WTC11 (cell line): ENCODE measurements around the gene TOE1.

ENCODE experiments used
- FOXP1 ChIP-seq: sonication (generic); formaldehyde crosslinking; IDR thresholded peaks from 2 replicates; pipeline ENCODE4 v1.8.0; 2022; ENCODE audit warnings: missing genetic modification reagents, mild to moderate bottlenecking, moderate library complexity, borderline replicate concordance
- GABPB1 ChIP-seq: sonication (generic); formaldehyde crosslinking; IDR thresholded peaks from 2 replicates; pipeline ENCODE4 v1.8.1; 2023; ENCODE audit warnings: mild to moderate bottlenecking, missing genetic modification reagents
- TF ChIP-seq, protein P1 (sequence below): fragments of 200-600 bp; IDR thresholded peaks from 2 replicates; pipeline ENCODE4 v1.8.0; 2022; ENCODE audit warnings: antibody characterized with exemption
- TF ChIP-seq, protein P2 (sequence below): sonication (generic); formaldehyde crosslinking; IDR thresholded peaks from 2 replicates; pipeline ENCODE4 v1.8.0; 2023; ENCODE audit warnings: missing genetic modification reagents, mild to moderate bottlenecking, borderline replicate concordance

DNA sequence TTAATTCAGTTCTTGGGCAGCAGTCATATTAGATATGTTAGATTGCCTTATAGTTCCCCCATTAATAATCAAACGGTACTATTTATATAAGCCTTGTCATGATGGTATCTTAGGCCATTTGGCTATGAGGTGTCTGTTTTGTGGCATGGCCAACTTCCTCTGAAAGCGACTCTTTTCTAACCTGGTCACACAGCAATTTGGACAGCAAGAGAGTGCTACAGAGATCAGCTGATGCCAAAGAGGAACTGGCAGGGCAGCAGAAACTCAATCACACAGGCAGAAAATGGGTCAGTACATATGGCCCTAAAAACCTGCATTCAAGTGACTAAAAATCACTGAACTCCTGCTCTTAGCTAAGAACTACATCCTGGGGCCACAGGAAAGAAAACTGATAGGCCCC is 13.7 kb downstream of the TOE1 start:
- TF ChIP-seq FOXP1 (no peak), GABPB1 (CRISPR knock-in tag) (no peak)
- TF ChIP-seq, protein P1, sequence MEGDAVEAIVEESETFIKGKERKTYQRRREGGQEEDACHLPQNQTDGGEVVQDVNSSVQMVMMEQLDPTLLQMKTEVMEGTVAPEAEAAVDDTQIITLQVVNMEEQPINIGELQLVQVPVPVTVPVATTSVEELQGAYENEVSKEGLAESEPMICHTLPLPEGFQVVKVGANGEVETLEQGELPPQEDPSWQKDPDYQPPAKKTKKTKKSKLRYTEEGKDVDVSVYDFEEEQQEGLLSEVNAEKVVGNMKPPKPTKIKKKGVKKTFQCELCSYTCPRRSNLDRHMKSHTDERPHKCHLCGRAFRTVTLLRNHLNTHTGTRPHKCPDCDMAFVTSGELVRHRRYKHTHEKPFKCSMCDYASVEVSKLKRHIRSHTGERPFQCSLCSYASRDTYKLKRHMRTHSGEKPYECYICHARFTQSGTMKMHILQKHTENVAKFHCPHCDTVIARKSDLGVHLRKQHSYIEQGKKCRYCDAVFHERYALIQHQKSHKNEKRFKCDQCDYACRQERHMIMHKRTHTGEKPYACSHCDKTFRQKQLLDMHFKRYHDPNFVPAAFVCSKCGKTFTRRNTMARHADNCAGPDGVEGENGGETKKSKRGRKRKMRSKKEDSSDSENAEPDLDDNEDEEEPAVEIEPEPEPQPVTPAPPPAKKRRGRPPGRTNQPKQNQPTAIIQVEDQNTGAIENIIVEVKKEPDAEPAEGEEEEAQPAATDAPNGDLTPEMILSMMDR: no peak
- TF ChIP-seq, protein P2, sequence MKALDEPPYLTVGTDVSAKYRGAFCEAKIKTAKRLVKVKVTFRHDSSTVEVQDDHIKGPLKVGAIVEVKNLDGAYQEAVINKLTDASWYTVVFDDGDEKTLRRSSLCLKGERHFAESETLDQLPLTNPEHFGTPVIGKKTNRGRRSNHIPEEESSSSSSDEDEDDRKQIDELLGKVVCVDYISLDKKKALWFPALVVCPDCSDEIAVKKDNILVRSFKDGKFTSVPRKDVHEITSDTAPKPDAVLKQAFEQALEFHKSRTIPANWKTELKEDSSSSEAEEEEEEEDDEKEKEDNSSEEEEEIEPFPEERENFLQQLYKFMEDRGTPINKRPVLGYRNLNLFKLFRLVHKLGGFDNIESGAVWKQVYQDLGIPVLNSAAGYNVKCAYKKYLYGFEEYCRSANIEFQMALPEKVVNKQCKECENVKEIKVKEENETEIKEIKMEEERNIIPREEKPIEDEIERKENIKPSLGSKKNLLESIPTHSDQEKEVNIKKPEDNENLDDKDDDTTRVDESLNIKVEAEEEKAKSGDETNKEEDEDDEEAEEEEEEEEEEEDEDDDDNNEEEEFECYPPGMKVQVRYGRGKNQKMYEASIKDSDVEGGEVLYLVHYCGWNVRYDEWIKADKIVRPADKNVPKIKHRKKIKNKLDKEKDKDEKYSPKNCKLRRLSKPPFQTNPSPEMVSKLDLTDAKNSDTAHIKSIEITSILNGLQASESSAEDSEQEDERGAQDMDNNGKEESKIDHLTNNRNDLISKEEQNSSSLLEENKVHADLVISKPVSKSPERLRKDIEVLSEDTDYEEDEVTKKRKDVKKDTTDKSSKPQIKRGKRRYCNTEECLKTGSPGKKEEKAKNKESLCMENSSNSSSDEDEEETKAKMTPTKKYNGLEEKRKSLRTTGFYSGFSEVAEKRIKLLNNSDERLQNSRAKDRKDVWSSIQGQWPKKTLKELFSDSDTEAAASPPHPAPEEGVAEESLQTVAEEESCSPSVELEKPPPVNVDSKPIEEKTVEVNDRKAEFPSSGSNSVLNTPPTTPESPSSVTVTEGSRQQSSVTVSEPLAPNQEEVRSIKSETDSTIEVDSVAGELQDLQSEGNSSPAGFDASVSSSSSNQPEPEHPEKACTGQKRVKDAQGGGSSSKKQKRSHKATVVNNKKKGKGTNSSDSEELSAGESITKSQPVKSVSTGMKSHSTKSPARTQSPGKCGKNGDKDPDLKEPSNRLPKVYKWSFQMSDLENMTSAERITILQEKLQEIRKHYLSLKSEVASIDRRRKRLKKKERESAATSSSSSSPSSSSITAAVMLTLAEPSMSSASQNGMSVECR (CRISPR knock-in tag): no peak
